CD4-positive, alpha-beta memory T cell (primary cell): ENCODE data around the gene ABTB2. TPM values are rescaled to one million over a fixed set of nuclear protein-coding genes. Genes with fewer than 3 reads are reported as not detected.

Source experiments
- CTCF ChIA-PET: fragments of 350-600 bp; sonication (Branson Sonifier 250); formaldehyde crosslinking; loops from one replicate; lab custom pipeline; 2021; ENCODE audit warnings: inconsistent platforms; ENCODE audit not compliant: partially characterized antibody; lab: Charles Lee
- POLR2A ChIA-PET: fragments of 350-600 bp; sonication (Branson Sonifier 250); formaldehyde crosslinking; loops from one replicate; lab custom pipeline; 2021; ENCODE audit not compliant: partially characterized antibody; lab: Charles Lee
- DNase-seq, 5 donors: peaks; one replicate each; pipeline versions ENCODE4 v3.0.0 to v3.0.0-alpha.2; 2020 to 2022; ENCODE audit warnings: mixed read lengths in 1 of 5
- H3K27ac ChIP-seq: one replicate; pipeline ENCODE4 v1.7.0; 2013; ENCODE audit warnings: low read depth, low read length
- H3K27me3 ChIP-seq: 2 replicates; pipeline ENCODE4 v1.7.0; 2013; ENCODE audit warnings: mild to moderate bottlenecking, low read length, moderate library complexity; ENCODE audit not compliant: insufficient read depth
- H3K36me3 ChIP-seq: 2 replicates; pipeline ENCODE4 v1.7.0; 2013; ENCODE audit warnings: mild to moderate bottlenecking, low read length, moderate library complexity; ENCODE audit not compliant: insufficient read depth
- H3K4me1 ChIP-seq: 2 replicates; pipeline ENCODE4 v1.7.0; 2013; ENCODE audit warnings: mild to moderate bottlenecking, low read length, moderate library complexity; ENCODE audit not compliant: insufficient read depth
- H3K4me3 ChIP-seq, 2 donors: one replicate each; pipeline ENCODE4 v1.7.0; 2013; ENCODE audit warnings: low read length in 2 of 2, mild to moderate bottlenecking in 1 of 2
- H3K9me3 ChIP-seq, 2 donors: one replicate each; pipeline ENCODE4 v1.7.0; 2013; ENCODE audit warnings: low read length in 2 of 2, control low read depth in 1 of 2; ENCODE audit not compliant: control insufficient read depth in 1 of 2
- H3K27ac Mint-ChIP-seq, 7 donors: one replicate each; pipeline ENCODE4 v1.8.0; 2020 to 2021; ENCODE audit warnings: mixed read lengths in 7 of 7, mild to moderate bottlenecking in 6 of 7, inconsistent platforms in 3 of 7, moderate library complexity in 3 of 7
- H3K27me3 Mint-ChIP-seq, 2 donors: one replicate each; pipeline ENCODE4 v1.8.0; 2020 to 2021; ENCODE audit warnings: mixed read lengths in 2 of 2
- H3K36me3 Mint-ChIP-seq, 2 donors: one replicate each; pipeline ENCODE4 v1.8.0; 2020 to 2021; ENCODE audit warnings: mixed read lengths in 2 of 2, inconsistent platforms in 1 of 2, mild to moderate bottlenecking in 1 of 2
- H3K4me1 Mint-ChIP-seq, 4 donors: one replicate each; pipeline ENCODE4 v1.8.0; 2020 to 2021; ENCODE audit warnings: mixed read lengths in 4 of 4, mild to moderate bottlenecking in 1 of 4
- H3K4me3 Mint-ChIP-seq, 8 donors: one replicate each; pipeline ENCODE4 v1.8.0; 2020 to 2021; ENCODE audit warnings: mixed read lengths in 8 of 8, mild to moderate bottlenecking in 7 of 8, moderate library complexity in 6 of 8, inconsistent platforms in 3 of 8
- H3K9me3 Mint-ChIP-seq, 8 donors: one replicate each; pipeline ENCODE4 v1.8.0; 2020 to 2021; ENCODE audit warnings: mixed read lengths in 8 of 8, mild to moderate bottlenecking in 5 of 8, inconsistent platforms in 3 of 8, moderate library complexity in 1 of 8
- intact Hi-C: fragments of 100-400 bp; cut with micrococcal nuclease; formaldehyde crosslinking; loops from one replicate; pipeline ENCODE4 v1.15.1; 2023
- polyA plus RNA-seq, 2 donors: library from polyadenylated mRNA; unstranded; fragments of 300-500 nt; fragmentation: Illumina TruSeq; gene quantifications; one replicate each; pipeline ENCODE4 v1.2.3, GENCODE V29; 2021
- total RNA-seq, 2 experiments: library from RNA; stranded (reverse); gene quantifications; one replicate each; pipeline ENCODE4 v1.2.3, GENCODE V29; 2021

Gene ABTB2
- total and polyA plus RNA-seq, 4 experiments from 2014 or later, result 0.35 to 0.39 TPM; not detected in 2

- Mint-ChIP-seq H3K36me3 (no peaks in the 10 kb centered on the region), H3K27me3 (no peaks in the 10 kb centered on the region), H3K27ac (no peak overlapping the region), H3K9me3 (no peaks in the 10 kb centered on the region), H3K4me1 (no peaks in the 10 kb centered on the region), H3K4me3 (no peak overlapping the region)
- DNase-seq, result no peak
- Histone ChIP-seq H3K9me3 (no peaks in the 10 kb centered on the region), H3K27me3 (no peaks in the 10 kb centered on the region), H3K4me3 (no peak overlapping the region), H3K36me3 (no peaks in the 10 kb centered on the region), H3K27ac (no peak overlapping the region), H3K4me1 (no peaks in the 10 kb centered on the region)
- intact Hi-C loops, result no loop called here
- CTCF ChIA-PET, result interaction anchor here (0.5 to 1.1 kb wide), 3 partner anchors 10 to 286 kb away, joined by 3 to 4 read pairs (median 3); no protein-coding TSS in a partner anchor
- POLR2A ChIA-PET, result no interaction called here
These were observed 76.6 kb downstream of the ABTB2 start for GRCh38 chr11:34280945-34281872.

GRCh38 chr11:34278693-34279297, 79.0 kb downstream of the ABTB2 start:
- DNase-seq, result no peak
- intact Hi-C loops, result no loop called here
- no peak overlapping the region for H3K27ac ChIP-seq
- no peaks in the 10 kb centered on the region for H3K9me3 ChIP-seq
- H3K27me3 ChIP-seq, result no peaks in the 10 kb centered on the region
- ChIA-PET CTCF (no interaction called here), POLR2A (no interaction called here)
- no peak overlapping the region for H3K27ac Mint-ChIP-seq
- H3K4me1 ChIP-seq, result no peaks in the 10 kb centered on the region
- H3K4me3 ChIP-seq, result no peak overlapping the region
- H3K4me3 Mint-ChIP-seq, result no peak overlapping the region
- no peaks in the 10 kb centered on the region for H3K9me3 Mint-ChIP-seq
- no peaks in the 10 kb centered on the region for H3K4me1 Mint-ChIP-seq
- no peaks in the 10 kb centered on the region for H3K36me3 Mint-ChIP-seq
- no peaks in the 10 kb centered on the region for H3K36me3 ChIP-seq
- no peaks in the 10 kb centered on the region for H3K27me3 Mint-ChIP-seq

- ChIA-PET POLR2A (no interaction called here), CTCF (no interaction called here)
- no peaks in the 10 kb centered on the region for H3K27me3 Mint-ChIP-seq
- no peaks in the 10 kb centered on the region for H3K4me1 Mint-ChIP-seq
- H3K27me3 ChIP-seq, result no peaks in the 10 kb centered on the region
- no peak for DNase-seq
- H3K4me1 ChIP-seq, result no peaks in the 10 kb centered on the region
- H3K36me3 ChIP-seq, result no peaks in the 10 kb centered on the region
- no peak overlapping the region for H3K4me3 ChIP-seq
- no peak overlapping the region for H3K27ac ChIP-seq
- H3K9me3 ChIP-seq, result no peaks in the 10 kb centered on the region
- intact Hi-C loops, result no loop called here
- H3K27ac Mint-ChIP-seq, result no peak overlapping the region
- no peaks in the 10 kb centered on the region for H3K9me3 Mint-ChIP-seq
- no peaks in the 10 kb centered on the region for H3K36me3 Mint-ChIP-seq
- H3K4me3 Mint-ChIP-seq, result no peak overlapping the region
These were observed 79.6 kb downstream of the ABTB2 start for GRCh38 chr11:34278175-34278574.

- ChIA-PET POLR2A (no interaction called here), CTCF (interaction anchor here (0.7 kb wide), 1 partner anchor 45 kb away, joined by 3 read pairs; no protein-coding TSS in a partner anchor)
- no peak overlapping the region for H3K27ac Mint-ChIP-seq
- H3K4me3 ChIP-seq, result no peak overlapping the region
- H3K27me3 Mint-ChIP-seq, result no peaks in the 10 kb centered on the region
- H3K27me3 ChIP-seq, result no peaks in the 10 kb centered on the region
- no peaks in the 10 kb centered on the region for H3K9me3 ChIP-seq
- no peaks in the 10 kb centered on the region for H3K9me3 Mint-ChIP-seq
- intact Hi-C loops, result no loop called here
- no peak for DNase-seq
- H3K27ac ChIP-seq, result no peak overlapping the region
- no peaks in the 10 kb centered on the region for H3K36me3 Mint-ChIP-seq
- H3K36me3 ChIP-seq, result no peaks in the 10 kb centered on the region
- no peak overlapping the region for H3K4me3 Mint-ChIP-seq
- H3K4me1 ChIP-seq, result no peaks in the 10 kb centered on the region
- H3K4me1 Mint-ChIP-seq, result no peaks in the 10 kb centered on the region
These were observed 80.6 kb downstream of the ABTB2 start for GRCh38 chr11:34277171-34277570.

GRCh38 chr11:34276352-34276864, 81.4 kb downstream of the ABTB2 start:
- H3K27ac ChIP-seq, result no peak overlapping the region
- no peak overlapping the region for H3K4me3 Mint-ChIP-seq
- H3K4me1 Mint-ChIP-seq, result no peaks in the 10 kb centered on the region
- H3K36me3 Mint-ChIP-seq, result no peaks in the 10 kb centered on the region
- DNase-seq, result no peak
- H3K27ac Mint-ChIP-seq, result peak overlapping the region in 1 of 7 donors; percentile 5
- no peaks in the 10 kb centered on the region for H3K4me1 ChIP-seq
- ChIA-PET POLR2A (no interaction called here), CTCF (interaction anchor here (0.6 kb wide), 1 partner anchor 43 kb away, joined by 3 read pairs; no protein-coding TSS in a partner anchor)
- no peaks in the 10 kb centered on the region for H3K27me3 ChIP-seq
- no peaks in the 10 kb centered on the region for H3K9me3 ChIP-seq
- no peak overlapping the region for H3K4me3 ChIP-seq
- intact Hi-C loops, result no loop called here
- no peaks in the 10 kb centered on the region for H3K9me3 Mint-ChIP-seq
- no peaks in the 10 kb centered on the region for H3K36me3 ChIP-seq
- H3K27me3 Mint-ChIP-seq, result no peaks in the 10 kb centered on the region

DNA sequence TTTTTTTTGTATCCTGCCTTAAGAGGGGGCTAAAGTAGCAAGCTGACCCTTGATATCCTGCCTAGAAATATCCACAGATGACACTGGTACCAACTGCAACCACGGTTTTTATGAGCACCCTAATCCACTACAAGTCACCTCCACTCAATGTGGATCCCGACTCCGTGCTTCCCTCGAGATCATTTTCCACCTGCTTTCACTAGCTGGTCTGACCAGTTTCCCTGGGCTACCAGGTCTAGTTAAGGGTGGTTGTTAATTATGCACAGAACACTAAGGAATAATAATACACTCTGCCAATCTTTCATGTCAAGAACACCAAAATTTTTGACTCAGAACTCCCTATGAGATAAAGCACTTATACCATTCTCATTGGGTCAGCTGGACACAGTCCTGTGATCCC, 82.3 kb downstream of the ABTB2 start:
- no peak overlapping the region for H3K4me3 ChIP-seq
- no peaks in the 10 kb centered on the region for H3K27me3 ChIP-seq
- intact Hi-C loops, result no loop called here
- H3K27ac ChIP-seq, result no peak overlapping the region
- POLR2A ChIA-PET, result no interaction called here
- Mint-ChIP-seq H3K36me3 (no peaks in the 10 kb centered on the region), H3K4me1 (no peaks in the 10 kb centered on the region), H3K9me3 (no peaks in the 10 kb centered on the region), H3K27ac (no peak overlapping the region), H3K27me3 (no peaks in the 10 kb centered on the region), H3K4me3 (no peak overlapping the region)
- no peaks in the 10 kb centered on the region for H3K4me1 ChIP-seq
- no peaks in the 10 kb centered on the region for H3K9me3 ChIP-seq
- no peak for DNase-seq
- CTCF ChIA-PET, result no interaction called here
- H3K36me3 ChIP-seq, result no peaks in the 10 kb centered on the region

GRCh38 chr11:34274712-34275398, 83.0 kb downstream of the ABTB2 start:
- Mint-ChIP-seq H3K27me3 (peaks cover 0 to 2% of the 10 kb centered on the region in 2 donors), H3K27ac (no peak overlapping the region), H3K4me1 (no peaks in the 10 kb centered on the region), H3K4me3 (no peak overlapping the region), H3K9me3 (no peaks in the 10 kb centered on the region), H3K36me3 (no peaks in the 10 kb centered on the region)
- ChIA-PET POLR2A (no interaction called here), CTCF (no interaction called here)
- no peak overlapping the region for H3K4me3 ChIP-seq
- no peaks in the 10 kb centered on the region for H3K27me3 ChIP-seq
- no peak overlapping the region for H3K27ac ChIP-seq
- H3K9me3 ChIP-seq, result no peaks in the 10 kb centered on the region
- no peaks in the 10 kb centered on the region for H3K4me1 ChIP-seq
- intact Hi-C loops, result no loop called here
- no peak for DNase-seq
- no peaks in the 10 kb centered on the region for H3K36me3 ChIP-seq
